Heart right ventricle (tissue), 16 donors: ENCODE measurements around the gene USP19. TPM values are rescaled to one million over a fixed set of nuclear protein-coding genes. Genes with fewer than 3 reads are reported as not detected.
A peak's percentile ranks its signal among the peaks of the same experiment; 100 is the strongest.

Source experiments
- ATAC-seq, 8 donors: fragments of 200-7000 bp; cut with Tn5 transposase; one replicate each; pipeline ENCODE4 v1.9.1; 2020; ENCODE audit warnings: mild to moderate bottlenecking in 8 of 8, moderate library complexity in 8 of 8, moderate number of reproducible peaks in 1 of 8
- DNase-seq, 2 donors: peaks; one replicate each; pipeline ENCODE4 v3.0.0-alpha.2; 2020
- H3K27ac ChIP-seq, 10 donors: fragments of 200-600 bp; sonication (generic) in 2 of 10; one replicate each; pipeline versions ENCODE4 v1.5.0 to v1.8.0; 2020 to 2022; ENCODE audit warnings: mild to moderate bottlenecking in 3 of 10
- H3K27me3 ChIP-seq, 7 donors: fragments of 200-600 bp; one replicate each; pipeline ENCODE4 v1.8.0; 2021 to 2022; ENCODE audit warnings: mild to moderate bottlenecking in 2 of 7
- H3K36me3 ChIP-seq, 9 donors: fragments of 200-600 bp; sonication (generic) in 1 of 9; one replicate each; pipeline versions ENCODE4 v1.5.0 to v1.8.0; 2020 to 2022; ENCODE audit warnings: mild to moderate bottlenecking in 2 of 9
- H3K4me1 ChIP-seq, 9 donors: fragments of 200-600 bp; sonication (generic) in 1 of 9; one replicate each; pipeline versions ENCODE4 v1.5.0 to v1.8.0; 2020 to 2022; ENCODE audit warnings: mild to moderate bottlenecking in 4 of 9
- H3K4me3 ChIP-seq, 10 donors: fragments of 200-600 bp; sonication (generic) in 2 of 10; one replicate each; pipeline versions ENCODE4 v1.5.0 to v1.8.0; 2020 to 2022; ENCODE audit warnings: mild to moderate bottlenecking in 7 of 10, moderate library complexity in 2 of 10
- H3K9me3 ChIP-seq, 11 donors: fragments of 200-600 bp in 10 of 11; sonication (generic) in 2 of 11; one replicate each; pipeline versions ENCODE4 v1.5.0 to v1.8.0; 2013 to 2022; ENCODE audit warnings: mild to moderate bottlenecking in 2 of 11, control low read depth in 1 of 11, moderate library complexity in 1 of 11
- CTCF ChIP-seq, 9 donors: fragments of 200-600 bp; sonication (generic) in 2 of 9; IDR thresholded peaks; one replicate each; pipeline versions ENCODE4 v1.5.0 to v1.8.0; 2021 to 2022; ENCODE audit warnings: antibody characterized with exemption in 9 of 9, mild to moderate bottlenecking in 5 of 9, moderate library complexity in 1 of 9
- WGBS, 2 donors: extraction: QIAGEN DNeasy Blood & Tissue Kit; methylation state at CpG; one replicate each; pipeline ENCODE4 v1.1.7; 2013; ENCODE audit warnings: inconsistent platforms in 1 of 2; 5-methylcytosine and 5-hydroxymethylcytosine counted together
- intact Hi-C, 10 donors: fragments of 100-400 bp; cut with DNase I; formaldehyde crosslinking; loops; one replicate each; pipeline versions ENCODE4 v1.11.1 to v1.14.2; 2022
- microRNA-seq, 2 donors: library from miRNA; unstranded; fragments of <30 nt; microRNA quantifications; one replicate each; pipeline ENCODE4 v1.2.0, GENCODE V29; 2021
- polyA plus RNA-seq, 2 donors: library from polyadenylated mRNA; stranded (reverse); fragments of 200-250 nt; gene quantifications; one replicate each; pipeline ENCODE4 v1.2.3, GENCODE V29; 2013
- total RNA-seq, 10 donors: library from RNA; stranded (reverse); fragmentation: NEBNext Ultra II Directional in 3 of 10; extraction: Animal tissue kit (Norgen Biotek cat#: 25700) in 3 of 10; gene quantifications; one replicate each; pipeline versions ENCODE4 v1.2.1 to v1.2.4, GENCODE V29; 2021 to 2023
- donor health status: Arrhythmogenic right ventricular cardiomyopathy.
- donor health status: ischemic (EF 13 %, LVEDD 7.1; RV severe dilation, severe dysfunction).
- donor health status: healthy with polysubstance abuse.
- donor health status: DM: no; HTN: yes; CAD: no.
- donor health status: DM: no; HTN: no; CAD: no.
- donor health status: ischemic (EF 25% LVEDD 6.9; RV normal size, moderate dysfunction).
- donor health status: ischemic (EF 25% LVEDD 5.7; RV mildly dilated, moderate dysfunction).
- donor health status: healthy.
- donor health status: DM: yes; HTN: yes; CAD: no.
- donor health status: Ischemic cardiomyopathy.
- donor health status: ischemic (EF 35%, LVEDD 5.7; RV mildly dilated, moderate dysfunction).
- donor health status: nonischemic (EF 11% LVEDD 7.7; RV severe dilation, severe dysfunction).
- donor health status: DM: yes; HTN: yes; CAD: no.
- donor health status: PGD.
- donor health status: ischemic (EF 29% LVEDD 5.4; RV normal size, mild dysfunction).
- donor health status: nonischemic (EF 23%, LVEDD 6.1; RV moderate dilation, normal function).

Gene USP19
- total and polyA plus RNA-seq, 12 donors, result 18.1 to 78.1 (median 61.4) TPM

- no peaks in the 10 kb centered on the region for H3K9me3 ChIP-seq
- no peak for ATAC-seq
- whole genome bisulfite sequencing, 2 donors, result 94 to 95% methylated on average over 2 of the region's 2 CpGs
- H3K36me3 ChIP-seq, result peaks cover 0 to 72% (median 30%) of the 10 kb centered on the region in 9 donors
- H3K4me1 ChIP-seq, result peaks cover 0 to 18% (median 0%) of the 10 kb centered on the region in 9 donors
- H3K27ac ChIP-seq, result no peak overlapping the region
- intact Hi-C loops, result no loop called here
- H3K4me3 ChIP-seq, result no peak overlapping the region
- no peaks in the 10 kb centered on the region for H3K27me3 ChIP-seq
- no peak for DNase-seq
- TF ChIP-seq CTCF (IDR thresholded peaks at IDR 0.05), result no peak
Measured at GRCh38 chr3:49079270-49079669, 41.4 kb downstream of the USP19 start.

- H3K4me1 ChIP-seq, result peaks cover 0 to 18% (median 0%) of the 10 kb centered on the region in 9 donors
- H3K4me3 ChIP-seq, result no peak overlapping the region
- H3K36me3 ChIP-seq, result peaks cover 0 to 87% (median 54%) of the 10 kb centered on the region in 9 donors
- DNase-seq, result no peak
- intact Hi-C loops, result no loop called here
- H3K27ac ChIP-seq, result no peak overlapping the region
- H3K9me3 ChIP-seq, result no peaks in the 10 kb centered on the region
- 86 to 88% methylated on average over 4 of the region's 4 CpGs for WGBS, 2 donors
- ATAC-seq, result peak in 1 of 8 donors; percentile 39
- H3K27me3 ChIP-seq, result no peaks in the 10 kb centered on the region
- TF ChIP-seq CTCF (IDR thresholded peaks at IDR 0.05), result no peak
Measured at GRCh38 chr3:49076646-49077045, 44.0 kb downstream of the USP19 start.

GRCh38 chr3:49076116-49076515 lies 44.5 kb downstream of the USP19 start:
- TF ChIP-seq CTCF (IDR thresholded peaks at IDR 0.05), result no peak

More at GRCh38 chr3:49076116-49076515, 44.5 kb downstream of the USP19 start:
- Histone ChIP-seq H3K4me1 (peaks cover 0 to 13% (median 0%) of the 10 kb centered on the region in 9 donors), H3K27me3 (no peaks in the 10 kb centered on the region), H3K4me3 (no peak overlapping the region), H3K9me3 (no peaks in the 10 kb centered on the region), H3K27ac (no peak overlapping the region), H3K36me3 (peaks cover 0 to 90% (median 56%) of the 10 kb centered on the region in 9 donors)
- ATAC-seq (no peak), DNase-seq (no peak)
- 91 to 95% methylated on average over 13 of the region's 13 CpGs for WGBS, 2 donors
- intact Hi-C loops, result no loop called here

Small RNA genes lying within 50 kb of the gene (microRNA-seq; reads per million reads assigned to microRNA genes)
- 0 reads per million in 2 donors for gene MIR6890

Other genes starting within 250 kb of the USP19 start
- 100 to 1,000 TPM in 1 of 10 donors, 10 to 100 TPM in 9; 42.5 to 129 (median 82.6) TPM for gene SLC25A20, start 221.9 kb downstream of the USP19 start, total RNA-seq
- 10 to 100 TPM; 36.7 to 45.7 TPM for gene SLC25A20, start 221.9 kb downstream of the USP19 start, polyA plus RNA-seq
- 100 to 1,000 TPM in 9 of 10 donors, 10 to 100 TPM in 1; 84.0 to 177 (median 147) TPM for gene ARIH2, start 202.0 kb downstream of the USP19 start, total RNA-seq
- gene ARIH2, start 202.0 kb downstream of the USP19 start, polyA plus RNA-seq, result 100 to 1,000 TPM in 1 of 2 donors, 10 to 100 TPM in 1; 41.9 to 104 TPM
- gene P4HTM, start 130.6 kb downstream of the USP19 start, total RNA-seq, result 10 to 100 TPM; 23.8 to 41.7 (median 30.8) TPM
- 10 to 100 TPM; 25.8 to 30.9 TPM for gene P4HTM, start 130.6 kb downstream of the USP19 start, polyA plus RNA-seq
- gene WDR6, start 113.4 kb downstream of the USP19 start, total RNA-seq, result 10 to 100 TPM; 70.4 to 98.8 (median 76.5) TPM
- gene WDR6, start 113.4 kb downstream of the USP19 start, polyA plus RNA-seq, result 100 to 1,000 TPM in 1 of 2 donors, 10 to 100 TPM in 1; 77.5 to 126 TPM
- 10 to 100 TPM in 8 of 10 donors, 1 to 10 TPM in 2; 7.6 to 17.8 (median 13.9) TPM for gene DALRD3, start 102.2 kb downstream of the USP19 start, total RNA-seq
- 10 to 100 TPM; 15.2 to 16.1 TPM for gene DALRD3, start 102.2 kb downstream of the USP19 start, polyA plus RNA-seq
- gene NDUFAF3, start 98.7 kb downstream of the USP19 start, total RNA-seq, result 100 to 1,000 TPM; 154 to 186 (median 167) TPM
- gene NDUFAF3, start 98.7 kb downstream of the USP19 start, polyA plus RNA-seq, result 100 to 1,000 TPM; 184 to 280 TPM
- 10 to 100 TPM; 40.7 to 70.3 (median 58.4) TPM for gene IMPDH2, start 91.4 kb downstream of the USP19 start, total RNA-seq
- gene IMPDH2, start 91.4 kb downstream of the USP19 start, polyA plus RNA-seq, result 100 to 1,000 TPM in 1 of 2 donors, 10 to 100 TPM in 1; 84.0 to 105 TPM
- 10 to 100 TPM; 54.5 to 72.5 (median 58.7) TPM for gene QRICH1, start 26.8 kb downstream of the USP19 start, total RNA-seq
- gene QRICH1, start 26.8 kb downstream of the USP19 start, polyA plus RNA-seq, result 10 to 100 TPM; 21.1 to 34.2 TPM
- gene QARS1, start 16.1 kb downstream of the USP19 start, total RNA-seq, result 100 to 1,000 TPM; 173 to 265 (median 206) TPM
- 100 to 1,000 TPM; 120 to 369 TPM for gene QARS1, start 16.1 kb downstream of the USP19 start, polyA plus RNA-seq
- 100 to 1,000 TPM; 575 to 961 (median 776) TPM for gene LAMB2, start 12.2 kb upstream of the USP19 start, total RNA-seq
- gene LAMB2, start 12.2 kb upstream of the USP19 start, polyA plus RNA-seq, result 1,000 to 10,000 TPM in 1 of 2 donors, 100 to 1,000 TPM in 1; 423 to 1,204 TPM
- gene CCDC71, start 45.5 kb upstream of the USP19 start, total RNA-seq, result 10 to 100 TPM; 10.4 to 16.9 (median 12.3) TPM
- gene CCDC71, start 45.5 kb upstream of the USP19 start, polyA plus RNA-seq, result 10 to 100 TPM in 1 of 2 donors, 1 to 10 TPM in 1; 7.2 to 16.3 TPM
- gene KLHDC8B, start 50.8 kb upstream of the USP19 start, total RNA-seq, result 100 to 1,000 TPM in 9 of 10 donors, 10 to 100 TPM in 1; 87.9 to 190 (median 118) TPM
- gene KLHDC8B, start 50.8 kb upstream of the USP19 start, polyA plus RNA-seq, result 100 to 1,000 TPM in 1 of 2 donors, 10 to 100 TPM in 1; 56.2 to 121 TPM
- 1 to 10 TPM; 2.3 to 4.1 (median 2.8) TPM for gene C3orf62, start 156.4 kb upstream of the USP19 start, total RNA-seq
- 1 to 10 TPM; 2.4 to 9.1 TPM for gene C3orf62, start 156.4 kb upstream of the USP19 start, polyA plus RNA-seq
- gene USP4, start 219.2 kb upstream of the USP19 start, total RNA-seq, result 10 to 100 TPM; 35.4 to 48.3 (median 43.5) TPM
- gene USP4, start 219.2 kb upstream of the USP19 start, polyA plus RNA-seq, result 10 to 100 TPM; 19.9 to 52.4 TPM
- 100 to 1,000 TPM in 5 of 10 donors, 10 to 100 TPM in 5; 85.2 to 223 (median 102) TPM for gene GPX1, start 237.5 kb upstream of the USP19 start, total RNA-seq
- gene GPX1, start 237.5 kb upstream of the USP19 start, polyA plus RNA-seq, result 100 to 1,000 TPM; 203 to 267 TPM